Panc1 (cell line): ENCODE results near the gene USP49.

Source experiments
- CTCF ChIP-seq: fragments of 450-650 bp; IDR thresholded peaks from 2 replicates; pipeline ENCODE4 v1.5.1; 2017; ENCODE audit warnings: mild to moderate bottlenecking
- POLR2AphosphoS5 ChIP-seq: IDR thresholded peaks from 2 replicates; pipeline ENCODE4 v1.6.1; 2012; ENCODE audit warnings: mild to moderate bottlenecking, low read depth, low read length, moderate library complexity
- REST ChIP-seq, 2 experiments: IDR thresholded peaks; 2 replicates each; pipeline ENCODE4 v1.6.1; 2011 to 2012; ENCODE audit warnings: low read depth in 2 of 2, control low read depth in 1 of 2, low read length in 1 of 2, mild to moderate bottlenecking in 1 of 2, moderate library complexity in 1 of 2; ENCODE audit not compliant: insufficient read depth in 1 of 2
- SIN3A ChIP-seq: IDR thresholded peaks from 2 replicates; pipeline ENCODE4 v1.6.1; 2012; ENCODE audit warnings: low read depth, mild to moderate bottlenecking, low read length, moderate library complexity, borderline replicate concordance; ENCODE audit not compliant: insufficient read depth

- TF ChIP-seq CTCF (no peak), SIN3A (no peak), REST (IDR thresholded peaks at IDR 0.05; ENCODE audit: insufficient read depth in 1 of 2, low read depth in 2 of 2, low read length in 1 of 2) (no peak), POLR2AphosphoS5 (no peak)
These were observed 59.0 kb downstream of the USP49 start for GRCh38 chr6:41836022-41836659.
